ENCODE results near the gene IL17B. TPM values are rescaled to one million over a fixed set of nuclear protein-coding genes. Genes with fewer than 3 reads are reported as not detected.

The IL17B gene
- total and polyA plus RNA-seq, 3 donors from 2014 or later = 4.7 to 12.4 (median 5.0) TPM

GRCh38 chr5:149416987-149417710, 38.1 kb upstream of the IL17B start:
- Histone ChIP-seq H3K4me1 (peaks cover 60% of the 10 kb centered on the region), H3K4me3 (no peak overlapping the region), H3K36me3 (ENCODE audit: low read depth, missing control alignments) (no peaks in the 10 kb centered on the region), H3K27me3 (no peaks in the 10 kb centered on the region), H3K27ac (peak overlapping the region; percentile 31 to 95), H3K9me3 (no peaks in the 10 kb centered on the region)
- intact Hi-C loops (cut with DNase I; ENCODE audit: low total_unique reads) = loop anchor here (5.0 kb wide), 1 partner anchor 35 kb away; no protein-coding TSS in a partner anchor
- no peak for DNase-seq
- 41% methylated on average over 8 of the region's 8 CpGs for WGBS, 2 donors
- no peak for TF ChIP-seq CTCF (IDR thresholded peaks at IDR 0.05)

DNA sequence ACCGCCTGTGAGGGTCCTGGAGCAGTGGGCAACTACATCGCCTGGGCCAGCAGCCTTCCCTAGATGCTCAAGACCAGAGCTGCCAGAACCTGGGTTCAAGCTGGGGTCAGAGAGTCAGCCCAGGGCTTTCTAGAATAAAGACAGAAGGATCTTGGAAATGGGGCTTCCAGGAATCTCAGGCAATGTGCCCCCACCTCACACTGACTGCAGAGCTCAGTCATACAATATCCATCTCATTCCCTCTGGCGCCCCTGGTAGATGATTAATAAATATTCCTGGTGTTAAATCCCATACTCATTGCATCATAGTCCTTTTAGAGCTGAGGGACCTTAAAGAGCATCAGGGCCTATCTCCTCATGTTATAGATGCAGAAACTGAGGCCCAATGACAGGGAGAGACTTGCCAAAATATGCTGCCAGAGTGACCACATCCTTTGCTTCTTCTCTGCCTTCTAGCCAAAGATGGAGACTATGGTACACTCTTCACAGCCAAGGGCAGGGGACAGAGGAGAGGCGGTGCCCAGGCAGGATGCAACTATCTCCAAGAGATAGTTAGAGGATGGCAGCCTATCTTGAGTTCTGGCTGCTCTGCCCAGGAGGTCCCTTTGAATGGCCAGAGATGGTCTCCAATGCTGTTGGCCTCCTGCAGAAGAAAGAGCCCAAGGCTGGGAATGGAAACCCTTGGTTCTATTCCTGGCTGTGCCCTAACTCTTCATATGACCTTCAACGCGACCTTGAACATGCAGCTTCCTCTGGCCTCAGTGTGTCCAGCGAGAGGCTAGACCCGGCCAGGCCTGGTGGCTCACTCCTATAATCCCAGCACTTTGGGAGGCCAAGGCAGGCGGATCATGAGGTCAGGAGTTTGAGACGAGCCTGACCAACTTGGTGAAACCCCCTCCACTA, 36.2 kb upstream of the IL17B start:
- TF ChIP-seq POLR2A (IDR thresholded peaks at IDR 0.05) (no peak), CTCF (IDR thresholded peaks at IDR 0.05) (no peak)
- Histone ChIP-seq H3K27ac (peak overlapping the region; percentile 48 to 95), H3K4me1 (peaks cover 43% of the 10 kb centered on the region), H3K9me3 (no peaks in the 10 kb centered on the region), H3K4me3 (no peak overlapping the region), H3K36me3 (ENCODE audit: low read depth, missing control alignments) (no peaks in the 10 kb centered on the region), H3K27me3 (no peaks in the 10 kb centered on the region)
- DNase-seq = no peak
- intact Hi-C loops (cut with DNase I; ENCODE audit: low total_unique reads) = loop anchor here (5.0 kb wide), 1 partner anchor 33 kb away; no protein-coding TSS in a partner anchor
- WGBS, 2 donors = 44 to 62% methylated on average over 10 of the region's 10 CpGs

- Histone ChIP-seq H3K4me1 (peaks cover 35% of the 10 kb centered on the region), H3K27me3 (no peaks in the 10 kb centered on the region), H3K4me3 (no peak overlapping the region), H3K36me3 (ENCODE audit: low read depth, missing control alignments) (no peaks in the 10 kb centered on the region), H3K9me3 (no peaks in the 10 kb centered on the region), H3K27ac (peak overlapping the region; percentile 48 to 95)
- intact Hi-C loops (cut with DNase I; ENCODE audit: low total_unique reads) = loop anchor here (5.0 kb wide), 1 partner anchor 32 kb away; no protein-coding TSS in a partner anchor
- 39 to 54% methylated on average over 6 to 7 of the region's 7 CpGs for WGBS, 2 donors
- no peak for TF ChIP-seq POLR2A (IDR thresholded peaks at IDR 0.05)
- TF ChIP-seq CTCF (IDR thresholded peaks at IDR 0.05) = no peak
- DNase-seq = no peak
Observed at GRCh38 chr5:149414405-149415065, 35.4 kb upstream of the IL17B start.

DNA sequence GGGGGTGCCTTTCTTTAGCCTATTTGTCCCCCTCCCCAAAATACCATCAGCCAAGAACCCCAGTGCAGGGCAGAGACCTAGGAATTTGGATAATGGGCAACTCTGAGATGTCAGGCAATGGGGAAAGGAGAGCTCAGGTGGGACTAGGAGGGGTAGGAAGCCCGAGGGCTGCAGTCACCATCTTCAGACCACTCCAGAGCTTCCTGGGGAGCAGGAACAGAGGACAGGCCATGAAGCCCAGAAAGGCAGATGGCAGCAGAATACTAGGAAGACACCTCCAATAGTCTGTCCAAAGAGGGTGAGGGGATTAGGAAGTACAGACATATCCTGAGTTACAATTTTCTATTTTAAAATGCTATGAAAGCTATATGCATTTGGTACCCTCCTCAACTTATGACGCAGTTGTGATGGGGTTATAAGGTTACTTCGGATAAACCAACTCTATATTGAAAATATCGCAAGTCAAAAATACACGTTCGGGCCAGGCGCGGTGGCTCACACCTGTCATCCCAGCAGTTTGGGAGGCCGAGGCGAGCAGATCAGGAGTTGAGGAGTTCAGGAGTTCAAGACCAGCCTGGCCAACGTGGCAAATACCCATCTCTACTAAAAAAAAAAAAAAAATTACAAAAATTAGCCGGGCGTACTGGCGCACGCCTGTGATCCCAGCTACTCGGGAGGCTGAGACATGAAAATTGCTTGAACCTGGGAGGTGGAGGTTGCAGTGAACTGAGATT, 34.6 kb upstream of the IL17B start:
- WGBS, 2 donors = 63 to 69% methylated on average over 16 of the region's 16 CpGs
- intact Hi-C loops (cut with DNase I; ENCODE audit: low total_unique reads) = no loop called here
- TF ChIP-seq POLR2A (IDR thresholded peaks at IDR 0.05) (no peak), CTCF (IDR thresholded peaks at IDR 0.05) (no peak)
- peaks cover 26% of the 10 kb centered on the region for H3K4me1 ChIP-seq
- H3K36me3 ChIP-seq (ENCODE audit: low read depth, missing control alignments) = no peaks in the 10 kb centered on the region
- no peaks in the 10 kb centered on the region for H3K9me3 ChIP-seq
- no peak for DNase-seq
- peak overlapping the region in 1 of 2 donors; percentile 69 for H3K4me3 ChIP-seq
- H3K27ac ChIP-seq = peak overlapping the region; percentile 91 to 95
- no peaks in the 10 kb centered on the region for H3K27me3 ChIP-seq
